Measurements from ENCODE around the gene TRIM41. TPM values are rescaled to one million over a fixed set of nuclear protein-coding genes. Genes with fewer than 3 reads are reported as not detected.

Gene TRIM41
- total and polyA plus RNA-seq, 2 of the 13 experiments (the other 11 are each of a cell fraction or from before 2014, with no cell fraction given): 10.2 to 16.7 TPM

GRCh38 chr5:181260720-181261319 is 37.7 kb downstream of the TRIM41 start, which contains the start of gene TRIM52 (continued):
- peak; percentile 87; the same call in 1 of the 2 replicates for TF ChIP-seq UBTF (CRISPR knock-in tag; IDR thresholded peaks at IDR 0.05)
- peak; percentile 16; the same call in 1 of the 2 replicates for TF ChIP-seq NAIF1 (CRISPR knock-in tag; IDR thresholded peaks at IDR 0.05; ENCODE audit: borderline replicate concordance)
- TF ChIP-seq NBN (conservative IDR thresholded peaks at IDR 0.05): no peak
- TF ChIP-seq KLF6 (CRISPR knock-in tag; IDR thresholded peaks at IDR 0.05): no peak; the same call in 1 of the 2 replicates
- TF ChIP-seq YY1 (IDR thresholded peaks at IDR 0.05; ENCODE audit: insufficient read depth, insufficient replicate concordance, low read depth, low read length): peak; percentile 78
- TF ChIP-seq POLR2AphosphoS5 (IDR thresholded peaks at IDR 0.05; ENCODE audit: low read depth, low read length): peak; percentile 89
- TF ChIP-seq SAP130 (CRISPR knock-in tag; IDR thresholded peaks at IDR 0.05; ENCODE audit: low read depth): peak; percentile 95
- TF ChIP-seq, protein P1, sequence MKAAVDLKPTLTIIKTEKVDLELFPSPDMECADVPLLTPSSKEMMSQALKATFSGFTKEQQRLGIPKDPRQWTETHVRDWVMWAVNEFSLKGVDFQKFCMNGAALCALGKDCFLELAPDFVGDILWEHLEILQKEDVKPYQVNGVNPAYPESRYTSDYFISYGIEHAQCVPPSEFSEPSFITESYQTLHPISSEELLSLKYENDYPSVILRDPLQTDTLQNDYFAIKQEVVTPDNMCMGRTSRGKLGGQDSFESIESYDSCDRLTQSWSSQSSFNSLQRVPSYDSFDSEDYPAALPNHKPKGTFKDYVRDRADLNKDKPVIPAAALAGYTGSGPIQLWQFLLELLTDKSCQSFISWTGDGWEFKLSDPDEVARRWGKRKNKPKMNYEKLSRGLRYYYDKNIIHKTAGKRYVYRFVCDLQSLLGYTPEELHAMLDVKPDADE (CRISPR knock-in tag; IDR thresholded peaks at IDR 0.05): peak; percentile 30; the same call in 1 of the 2 replicates
- TF ChIP-seq GATAD2A (CRISPR knock-in tag; IDR thresholded peaks at IDR 0.05): peak; percentile 51
- no peak for TF ChIP-seq ZNF530 (CRISPR knock-in tag; IDR thresholded peaks at IDR 0.05; ENCODE audit: low read depth)
- no peak for TF ChIP-seq SMAD9 (CRISPR knock-in tag; IDR thresholded peaks at IDR 0.05)
- TF ChIP-seq ZNF234 (CRISPR knock-in tag; conservative IDR thresholded peaks at IDR 0.05): 0 out of 2 replicates have a peak, but pooled peaks have one; percentile 68
- TF ChIP-seq POLR2G (IDR thresholded peaks at IDR 0.05; ENCODE audit: low read depth, low read length): peak; percentile 84
- peak; percentile 82 for TF ChIP-seq ERF (CRISPR knock-in tag; IDR thresholded peaks at IDR 0.05)
- TF ChIP-seq ZNF775 (CRISPR knock-in tag; IDR thresholded peaks at IDR 0.05; ENCODE audit: borderline replicate concordance): no peak
- TF ChIP-seq SOX6 (IDR thresholded peaks at IDR 0.05): no peak
- TF ChIP-seq SOX6 (CRISPR knock-in tag; IDR thresholded peaks at IDR 0.05): peak; percentile 31; the same call in 1 of the 2 replicates
- no peak for TF ChIP-seq PLRG1 (conservative IDR thresholded peaks at IDR 0.05)
- TF ChIP-seq ZFY (CRISPR knock-in tag; IDR thresholded peaks at IDR 0.05): no peak; the same call in 1 of the 2 replicates
- peak; percentile 82 for TF ChIP-seq THAP9 (CRISPR knock-in tag; IDR thresholded peaks at IDR 0.05; ENCODE audit: borderline replicate concordance)
- TF ChIP-seq ZNF788 (CRISPR knock-in tag; IDR thresholded peaks at IDR 0.05; ENCODE audit: borderline replicate concordance): peak; percentile 96
- TF ChIP-seq ZNF280D (CRISPR knock-in tag; IDR thresholded peaks at IDR 0.05): peak; percentile 25; the same call in 1 of the 2 replicates
